HG03159 (cell line): Measurements from ENCODE around the gene VAMP1.
A peak's percentile ranks its signal among the peaks of the same experiment; 100 is the strongest.
"Not testable (repeated sequence)": the region's sequence is repeated elsewhere in the genome, so short reads cannot be mapped to it uniquely, and the experiment has no call there.

ENCODE experiments used
- ATAC-seq: cut with Tn5 transposase; IDR thresholded peaks from one replicate; pipeline ENCODE4 v1.9.1; 2021; ENCODE audit warnings: mild to moderate bottlenecking, moderate library complexity; ENCODE audit not compliant: unreplicated experiment

VAMP1 gene, protein sequence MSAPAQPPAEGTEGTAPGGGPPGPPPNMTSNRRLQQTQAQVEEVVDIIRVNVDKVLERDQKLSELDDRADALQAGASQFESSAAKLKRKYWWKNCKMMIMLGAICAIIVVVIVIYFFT

DNA sequence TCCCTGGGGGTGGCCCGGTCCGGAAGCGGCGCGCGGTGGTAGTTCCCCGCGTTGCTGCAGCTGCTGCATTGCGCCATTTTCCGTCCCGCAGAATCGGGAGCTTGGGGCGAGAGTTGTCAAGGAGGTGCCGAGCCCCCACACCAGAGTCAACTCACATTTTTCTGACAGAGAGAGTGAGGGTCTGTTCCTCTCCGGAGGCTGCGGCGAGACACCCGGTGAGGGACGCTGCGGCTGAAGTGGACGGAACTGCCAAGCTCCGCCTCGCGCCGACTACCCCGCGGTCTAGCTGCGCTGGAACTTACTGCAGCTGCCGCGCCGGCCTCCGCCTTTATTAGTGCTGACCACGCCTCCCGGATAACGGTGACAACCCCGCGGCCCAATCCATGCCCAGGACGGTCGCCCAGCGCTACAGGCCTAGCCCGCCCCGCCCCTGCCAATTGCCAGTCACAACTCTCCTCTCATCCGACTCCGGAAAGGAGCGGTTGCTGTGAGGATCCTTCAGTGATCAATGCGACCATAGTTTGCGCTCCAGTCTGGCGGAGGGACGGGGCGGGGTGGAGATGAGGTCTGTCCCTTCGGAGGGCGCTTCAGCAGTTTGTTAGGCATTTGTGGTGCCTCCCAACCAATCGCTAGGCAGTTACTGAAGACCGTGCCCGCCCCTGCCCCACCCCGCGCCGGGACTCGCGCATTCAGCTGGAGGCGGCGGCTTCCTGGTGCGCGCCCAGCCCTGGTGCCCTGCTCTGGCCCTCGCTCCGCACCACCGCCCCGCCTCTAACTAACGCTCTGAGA is at the start of gene VAMP1:
TSS of gene VAMP1 (minus strand) at position 303 of the 789 bp plus-strand sequence. CDS start at position 157, 146 bp downstream.
- ATAC-seq, result peak; percentile 89

DNA sequence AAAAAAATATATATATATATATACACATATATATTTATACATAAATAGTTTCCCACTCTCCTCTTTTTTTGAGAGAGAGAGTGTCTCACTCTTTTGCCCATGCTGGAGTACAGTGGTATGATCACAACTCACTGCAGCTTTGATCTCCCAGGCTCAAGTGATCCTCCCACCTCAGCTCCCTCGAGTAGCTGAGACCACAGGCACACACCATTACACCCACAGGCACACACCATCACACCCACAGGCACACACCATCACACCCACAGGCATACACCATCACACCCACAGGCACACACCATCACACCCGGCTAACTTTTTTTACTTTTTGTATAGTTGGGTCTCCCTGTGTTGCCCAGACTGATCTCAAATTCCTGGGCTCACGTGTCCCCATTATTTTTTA is 49.7 kb upstream of the VAMP1 start:
- ATAC-seq, result no peak

DNA sequence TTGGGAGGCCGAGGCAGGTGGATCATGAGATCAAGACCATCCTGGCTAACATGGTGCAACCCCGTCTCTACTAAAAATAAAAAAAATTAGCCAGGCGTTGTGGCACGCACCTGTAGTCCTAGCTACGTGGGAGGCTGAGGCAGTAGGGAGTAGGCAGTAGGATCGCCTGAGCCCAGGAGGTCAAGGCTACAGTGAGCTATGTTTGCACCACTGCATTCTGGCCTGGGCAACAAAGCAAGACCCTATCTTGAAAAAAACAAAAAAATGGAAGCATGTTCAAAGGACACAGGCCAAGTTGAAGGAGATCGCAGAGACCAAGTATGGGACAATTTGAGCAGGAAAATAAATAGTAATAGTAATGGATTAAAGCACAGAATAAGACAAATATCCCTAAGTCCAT is 37.6 kb upstream of the VAMP1 start:
- no peak for ATAC-seq

DNA sequence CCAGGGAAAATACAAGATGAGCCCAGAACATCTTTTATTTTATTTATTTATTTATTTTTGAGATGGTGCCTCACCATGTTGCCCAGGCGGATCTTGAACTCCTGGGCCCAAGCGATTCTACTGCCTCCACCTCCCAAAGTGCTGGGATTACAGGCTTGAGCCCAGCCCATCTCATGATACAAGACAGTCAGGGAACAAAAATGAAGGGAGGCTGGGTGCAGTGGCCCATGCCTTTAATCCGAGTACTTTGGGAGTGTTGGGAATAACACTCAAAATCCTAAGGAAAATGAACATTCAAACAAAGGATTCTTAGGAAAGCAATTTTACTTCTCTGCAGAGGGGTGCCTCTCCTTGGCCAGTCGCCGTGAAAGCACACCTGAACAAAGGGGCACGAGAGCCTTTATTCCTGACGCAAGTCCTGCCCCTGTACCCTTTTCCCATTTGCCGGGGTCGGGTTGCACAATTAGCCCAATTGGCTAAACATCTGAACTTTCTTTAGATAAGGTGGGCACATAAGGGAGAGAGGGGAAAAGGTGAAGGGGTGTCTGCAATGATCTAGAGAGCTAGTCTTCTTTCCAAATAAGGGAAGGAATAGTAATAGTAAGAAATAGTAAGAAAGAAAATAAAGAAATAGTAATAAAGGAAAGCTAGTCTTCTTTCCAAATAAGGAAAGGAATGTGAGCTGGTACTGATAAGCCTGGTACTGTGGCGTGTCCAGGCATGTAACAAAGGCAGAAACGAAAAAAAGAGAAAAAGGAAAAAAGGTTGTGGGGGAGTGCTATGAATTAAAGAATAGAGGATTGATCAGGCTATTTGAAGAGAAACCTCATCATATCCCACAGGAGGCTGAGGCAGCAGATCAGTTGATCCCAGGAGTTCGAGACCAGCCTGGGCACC is 36.9 kb upstream of the VAMP1 start:
- no peak for ATAC-seq

DNA sequence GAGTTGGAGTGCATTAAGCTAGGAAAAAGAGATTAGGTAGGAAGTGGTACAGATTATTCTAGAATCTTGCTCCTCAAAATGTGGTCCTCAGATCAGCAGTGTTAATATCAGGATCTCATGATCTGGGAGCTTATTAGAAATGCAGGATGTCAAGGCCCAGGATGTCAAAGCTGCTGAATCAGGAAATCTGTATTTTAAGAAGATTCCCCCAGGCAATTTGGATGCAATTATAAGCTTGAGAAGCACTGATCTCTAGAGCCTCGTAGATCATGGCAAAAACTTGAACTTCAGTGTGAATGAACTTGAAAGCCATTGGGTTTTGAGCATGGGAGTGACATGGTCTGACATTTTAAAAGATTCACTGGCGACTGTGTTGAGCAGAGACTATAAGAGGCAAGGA is 30.0 kb upstream of the VAMP1 start:
- ATAC-seq, result no peak

DNA sequence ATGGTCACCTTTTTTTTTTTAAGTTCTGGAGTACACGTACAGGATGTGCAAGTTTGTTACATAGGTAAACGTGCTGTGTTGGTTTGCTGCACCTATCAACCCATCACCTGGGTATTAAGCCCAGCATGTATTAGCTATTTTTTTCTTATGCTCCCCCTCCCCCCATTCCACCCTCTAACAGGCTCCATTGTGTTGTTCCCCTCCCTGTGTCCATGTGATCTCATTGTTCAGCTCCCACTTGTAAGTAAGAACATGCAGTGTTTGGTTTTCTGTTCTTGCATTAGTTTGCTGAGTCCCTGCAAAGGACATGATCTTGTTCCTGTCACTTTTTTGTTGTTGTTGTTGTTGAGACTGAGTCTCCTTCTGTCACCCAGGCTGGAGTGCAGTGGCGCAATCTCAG is 26.8 kb upstream of the VAMP1 start:
- not testable (repeated sequence) for ATAC-seq

DNA sequence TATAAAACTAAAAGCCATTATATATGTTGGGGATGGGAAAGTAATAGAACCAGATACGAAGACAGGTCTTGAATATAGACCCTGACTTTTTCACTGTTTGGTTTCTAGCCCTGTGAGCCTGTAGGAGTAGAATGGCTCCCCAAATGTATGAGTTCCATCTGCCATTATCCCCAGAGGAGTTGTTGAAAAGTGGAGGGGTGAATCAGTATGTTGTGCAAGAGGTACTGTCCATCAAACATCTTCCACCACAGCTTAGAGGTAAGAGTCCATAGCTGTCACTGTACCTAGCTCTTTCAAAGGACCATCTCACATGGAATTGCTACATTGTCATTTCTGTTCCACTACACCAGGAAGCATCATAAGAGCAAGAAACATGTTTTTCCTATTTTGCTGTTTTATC is 24.5 kb upstream of the VAMP1 start:
- ATAC-seq, result no peak

DNA sequence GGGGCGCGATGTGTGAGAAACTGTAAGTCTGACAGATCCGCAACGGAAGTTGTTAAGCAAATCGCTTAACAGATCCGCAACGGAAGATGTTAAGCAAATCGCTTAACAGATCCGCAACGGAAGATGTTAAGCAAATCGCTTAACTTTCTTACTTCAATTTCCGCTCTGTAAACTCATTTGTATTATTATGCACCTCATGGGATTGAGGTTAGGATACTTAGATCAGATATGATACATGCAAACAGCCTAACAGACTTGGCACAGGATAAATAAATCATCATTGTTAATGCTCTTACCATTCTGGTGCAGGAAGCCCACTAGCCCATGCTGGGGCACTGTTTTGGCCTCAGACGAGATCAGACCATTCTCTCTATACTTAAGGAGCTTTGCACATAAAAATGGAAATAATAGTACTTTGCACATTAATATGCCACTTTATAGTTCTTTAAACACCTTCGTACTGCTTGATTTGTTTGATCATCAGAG is 23.8 kb upstream of the VAMP1 start:
- ATAC-seq, result no peak

DNA sequence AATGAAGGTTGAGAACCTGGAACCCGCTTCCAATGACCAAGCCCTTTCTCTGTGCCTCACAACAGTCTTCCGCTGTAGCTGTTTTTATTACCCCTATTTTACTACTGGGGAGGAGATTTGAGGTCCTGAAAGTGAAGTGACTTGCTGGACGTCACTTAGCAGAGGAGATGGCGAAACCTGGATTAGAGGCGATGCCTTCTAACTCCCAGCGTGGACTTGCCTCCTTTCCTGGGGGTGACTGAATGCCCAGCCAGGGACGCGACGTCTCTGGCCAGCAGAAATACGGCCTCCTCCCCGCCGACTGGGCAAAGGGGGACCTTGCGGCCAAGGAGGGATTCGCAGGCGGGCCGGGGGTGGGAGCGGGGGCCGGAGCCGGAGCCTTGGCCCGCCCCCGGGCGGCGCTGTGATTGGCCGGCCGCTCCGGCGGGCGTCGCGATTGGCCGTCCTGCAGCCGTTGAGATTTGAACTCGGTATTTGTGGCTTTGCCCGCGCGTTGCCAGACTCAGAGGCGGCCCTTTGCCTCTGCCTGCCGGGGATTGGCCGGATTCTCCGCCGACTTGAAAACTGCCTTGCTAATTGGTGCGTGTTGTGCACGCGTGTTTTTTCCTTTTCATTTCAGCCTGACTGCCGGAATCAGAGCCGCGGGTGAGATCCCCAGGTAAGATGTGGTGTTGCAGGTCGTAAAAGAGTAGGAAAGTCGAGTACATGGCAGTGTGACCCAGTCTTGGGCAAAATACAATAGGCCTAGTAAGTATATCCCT is 23.2 kb upstream of the VAMP1 start, which contains the start of gene NCAPD2:
TSS of gene NCAPD2 (plus strand) at position 606 of the 761 bp plus-strand sequence. CDS start 997 bp downstream, outside the sequence.
- ATAC-seq, result peak; percentile 82

DNA sequence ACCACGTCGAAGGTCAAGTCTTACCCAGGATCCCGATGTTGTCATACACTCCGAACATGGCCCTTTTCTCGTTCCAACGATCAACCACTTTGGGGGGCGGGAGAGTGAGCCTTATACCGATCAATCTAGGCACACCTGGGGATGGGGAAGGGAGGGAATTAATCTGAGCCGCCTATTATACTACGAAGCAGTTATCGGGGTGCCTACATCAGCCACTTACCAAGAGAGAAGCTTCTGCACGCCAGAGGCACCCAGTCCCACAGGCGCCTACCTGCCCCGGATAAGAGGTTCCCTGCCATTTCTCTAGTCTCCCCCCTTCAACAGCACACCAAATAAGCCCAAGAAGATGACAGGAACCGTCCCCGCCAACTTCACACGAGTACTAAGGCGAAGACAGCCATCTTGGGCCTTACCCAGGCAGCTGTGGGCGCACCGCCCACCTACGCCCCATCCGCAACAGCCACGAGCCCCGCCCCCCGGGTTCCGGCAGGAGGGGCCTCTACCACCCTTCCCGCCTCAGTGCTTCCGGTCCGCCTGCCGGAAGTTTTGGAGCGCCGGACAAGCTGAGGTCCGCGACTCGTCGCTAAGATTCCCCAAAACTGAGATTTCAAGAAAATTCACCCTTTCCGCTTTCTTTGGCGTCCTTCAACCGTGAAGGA is 22.5 kb upstream of the VAMP1 start, which contains the start of gene MRPL51:
TSS of gene MRPL51 (minus strand) at position 425 of the 659 bp plus-strand sequence. CDS start at position 299, 126 bp downstream.
- ATAC-seq, result peak; percentile 70

DNA sequence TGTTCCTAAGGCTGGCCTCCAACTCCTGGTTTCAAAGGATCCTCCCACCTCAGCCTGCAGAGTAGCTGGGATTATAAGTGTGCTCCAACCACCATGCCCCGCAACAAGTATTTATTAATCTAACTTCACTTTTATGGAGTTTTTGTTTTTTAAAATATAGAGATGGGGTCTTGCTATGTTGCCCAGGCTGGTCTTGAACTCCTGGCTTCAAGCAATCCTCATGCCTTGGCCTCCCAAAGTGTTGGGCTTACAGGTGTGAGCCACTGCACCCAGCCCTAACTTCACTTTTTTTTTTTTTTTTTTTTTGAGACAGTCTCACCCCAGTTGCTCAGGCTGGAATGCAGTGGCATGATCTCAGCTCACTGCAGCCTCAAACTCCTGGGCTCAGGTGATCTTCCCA is 20.2 kb upstream of the VAMP1 start:
- ATAC-seq, result not testable (repeated sequence)

DNA sequence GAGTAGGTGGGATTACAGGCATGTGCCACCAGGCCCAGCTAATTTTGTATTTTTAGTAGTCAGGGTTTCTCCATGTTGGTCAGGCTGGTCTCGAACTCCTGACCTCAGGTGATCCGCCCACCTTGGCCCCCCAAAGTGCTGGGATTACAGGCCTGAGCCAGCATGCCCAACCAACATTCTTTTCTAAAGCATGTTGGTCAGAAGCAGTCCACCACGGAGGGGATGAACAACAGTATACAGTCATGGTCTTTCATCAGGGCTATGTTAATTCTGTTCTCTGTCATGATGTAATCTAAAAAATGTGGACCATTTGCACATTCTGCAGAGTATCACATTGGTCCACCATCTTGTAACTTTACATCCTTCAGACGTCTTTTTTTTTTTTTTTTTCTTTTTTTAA is 19.0 kb upstream of the VAMP1 start:
- no peak for ATAC-seq

DNA sequence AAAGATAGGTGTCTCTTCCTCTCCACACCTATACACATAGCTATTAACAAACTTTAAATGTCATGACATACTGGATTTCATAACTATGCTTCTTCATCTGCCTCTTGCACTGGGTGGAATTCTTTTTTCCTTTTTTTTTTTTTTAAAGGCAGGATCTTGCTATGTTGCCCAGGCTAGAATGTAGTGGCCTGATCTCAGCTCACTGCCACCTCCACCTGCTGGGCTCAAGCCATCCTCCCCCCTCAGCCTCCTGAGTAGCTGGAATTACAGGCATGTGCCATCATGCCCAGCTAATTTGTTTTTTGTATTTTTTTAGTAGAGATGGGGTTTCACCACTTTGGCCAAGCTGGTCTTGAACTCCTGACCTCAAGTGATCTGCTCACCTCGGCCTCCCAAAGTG is 17.8 kb upstream of the VAMP1 start:
- no peak for ATAC-seq

DNA sequence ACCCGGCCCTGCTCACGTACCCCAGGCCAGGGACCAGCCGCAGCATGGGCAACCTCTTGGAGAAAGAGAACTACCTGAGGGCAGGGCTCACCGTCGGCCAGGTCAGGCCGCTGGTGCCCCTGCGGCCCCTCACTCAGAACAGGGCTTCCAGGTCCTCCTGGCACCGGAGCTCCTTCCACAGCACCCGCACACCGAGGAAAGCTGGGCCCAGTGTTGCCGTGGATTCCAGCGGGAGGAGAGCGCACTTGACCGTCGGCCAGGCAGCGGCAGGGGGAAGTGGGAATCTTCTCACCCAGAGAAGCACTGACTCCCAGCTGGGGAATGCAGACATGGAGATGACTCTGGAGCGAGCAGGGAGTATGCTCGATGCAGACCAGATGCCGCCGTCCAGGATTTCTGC is 7.9 kb upstream of the VAMP1 start:
- ATAC-seq, result no peak

DNA sequence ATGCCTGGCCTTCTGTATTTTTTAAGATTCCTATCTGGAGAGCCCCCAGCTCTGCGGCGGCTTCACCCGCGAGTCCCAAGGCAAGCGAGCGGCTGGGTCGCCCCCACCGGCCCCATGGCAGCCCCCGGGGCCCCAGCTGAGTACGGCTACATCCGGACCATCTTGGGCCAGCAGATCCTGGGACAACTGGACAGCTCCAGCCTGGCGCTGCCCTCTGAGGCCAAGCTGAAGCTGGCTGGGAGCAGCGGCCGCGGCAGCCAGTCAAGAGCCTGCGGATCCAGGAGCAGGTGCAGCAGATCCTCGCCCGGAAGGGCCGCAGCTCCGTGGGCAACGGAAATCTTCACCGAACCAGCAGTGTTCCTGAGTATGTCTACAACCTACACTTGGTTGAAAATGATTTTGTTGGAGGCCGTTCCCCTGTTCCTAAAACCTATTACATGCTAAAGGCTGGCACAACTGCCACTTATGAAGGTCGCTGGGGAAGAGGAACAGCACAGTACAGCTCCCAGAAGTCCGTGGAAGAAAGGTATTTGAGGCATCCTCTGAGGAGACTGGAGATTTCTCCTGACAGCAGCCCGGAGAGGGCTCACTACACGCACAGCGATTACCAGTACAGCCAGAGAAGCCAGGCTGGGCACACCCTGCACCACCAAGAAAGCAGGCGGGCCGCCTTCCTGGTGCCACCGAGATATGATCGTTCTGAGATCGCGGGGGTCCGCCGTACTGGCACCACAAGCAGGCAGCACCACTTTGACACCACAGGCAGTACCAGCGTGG is 7.3 kb upstream of the VAMP1 start:
- not testable (repeated sequence) for ATAC-seq

DNA sequence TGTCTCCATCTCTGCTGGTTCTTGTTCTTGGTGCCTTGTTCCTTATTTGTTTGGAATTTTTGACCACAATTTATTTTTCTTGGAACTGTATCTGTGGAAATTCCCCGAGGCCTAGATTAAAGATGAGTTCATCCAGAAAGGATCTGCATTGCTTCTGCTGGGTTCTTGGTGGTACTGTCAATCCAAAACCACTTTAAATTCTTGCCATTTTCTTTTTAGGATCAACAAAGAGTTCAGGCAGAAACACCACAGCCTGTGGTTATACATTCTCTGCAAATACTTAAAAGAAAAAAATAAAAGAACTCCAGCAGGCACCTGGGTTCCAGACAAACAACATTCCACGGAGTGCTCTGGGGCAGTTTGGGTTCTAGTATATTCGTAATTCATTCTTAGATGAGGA is 6.0 kb upstream of the VAMP1 start:
- ATAC-seq, result no peak

DNA sequence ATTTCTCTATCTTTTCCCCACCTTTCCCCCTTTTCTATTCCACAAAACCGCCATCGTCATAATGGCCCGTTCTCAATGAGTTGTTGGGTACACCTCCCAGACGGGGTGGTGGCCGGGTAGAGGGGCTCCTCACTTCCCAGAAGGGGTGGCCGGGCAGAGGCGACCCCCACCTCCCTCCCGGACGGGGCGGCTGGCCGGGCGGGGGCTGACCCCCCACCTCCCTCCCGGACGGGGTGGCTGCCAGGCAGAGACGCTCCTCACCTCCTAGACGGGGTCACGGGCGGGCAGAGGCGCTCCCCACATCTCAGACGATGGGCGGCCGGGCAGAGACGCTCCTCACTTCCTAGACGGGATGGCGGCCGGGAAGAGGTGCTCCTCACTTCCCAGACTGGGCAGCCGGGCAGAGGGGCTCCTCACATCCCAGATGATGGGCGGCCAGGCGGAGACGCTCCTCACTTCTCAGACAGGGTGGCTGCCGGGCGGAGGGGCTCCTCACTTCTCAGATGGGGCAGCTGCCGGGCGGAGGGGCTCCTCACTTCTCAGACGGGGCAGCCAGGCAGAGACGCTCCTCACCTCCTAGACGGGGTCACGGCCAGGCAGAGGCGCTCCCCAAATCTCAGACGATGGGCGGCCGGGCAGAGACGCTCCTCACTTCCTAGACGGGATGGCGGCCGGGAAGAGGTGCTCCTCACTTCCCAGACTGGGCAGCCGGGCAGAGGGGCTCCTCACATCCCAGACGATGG is 4.9 kb upstream of the VAMP1 start:
- not testable (repeated sequence) for ATAC-seq

DNA sequence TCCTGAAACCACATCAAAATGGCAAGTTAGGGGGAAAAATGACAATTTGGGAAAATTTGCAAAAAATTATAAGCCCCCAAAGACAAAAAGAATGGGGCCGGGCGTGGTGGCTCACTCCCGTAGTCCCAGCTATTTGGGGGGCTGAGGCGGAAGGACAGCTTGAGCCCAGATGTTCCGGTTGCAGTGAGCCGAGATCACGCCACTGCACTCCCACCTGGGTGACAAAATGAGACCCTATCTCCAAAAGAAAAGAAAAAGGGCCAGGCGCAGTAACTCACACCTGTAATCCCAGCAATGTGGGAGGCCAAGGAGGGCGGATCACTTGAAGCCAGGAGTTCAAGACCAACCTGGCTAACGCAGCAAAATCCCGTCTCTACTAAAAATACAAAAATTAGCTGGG is 2.0 kb upstream of the VAMP1 start:
- ATAC-seq, result no peak

DNA sequence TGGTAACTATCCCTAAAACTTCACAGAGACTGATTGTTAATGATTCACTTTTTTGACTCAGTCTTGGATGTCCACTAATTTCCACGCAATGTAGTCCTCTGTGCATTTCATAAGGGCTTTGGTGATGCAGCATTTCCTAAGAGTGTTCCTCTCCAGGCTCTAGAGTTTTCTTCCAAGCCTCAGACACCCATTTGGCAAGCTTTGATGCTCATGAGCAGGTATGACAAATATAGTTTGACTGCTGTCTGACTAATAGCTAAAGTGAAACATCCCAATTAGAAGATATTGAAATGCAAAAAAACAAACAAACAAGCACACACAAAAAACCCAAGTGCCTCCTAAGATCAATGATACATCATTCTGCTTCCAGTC is 1.5 kb upstream of the VAMP1 start:
- ATAC-seq, result no peak
